GM10266 (cell line): ENCODE data around the gene GPBP1.

Experiments
- DNase-seq: peaks from one replicate; pipeline ENCODE4 v3.0.0; 2012; ENCODE audit errors: extremely low spot score
- TF ChIP-seq, protein P1 (sequence below): IDR thresholded peaks from 2 replicates; pipeline ENCODE4 v1.5.1; 2012; ENCODE audit warnings: mild to moderate bottlenecking, low read depth; ENCODE audit not compliant: control insufficient read depth, insufficient read depth; ENCODE audit errors: missing control alignments

GPBP1 gene

DNA sequence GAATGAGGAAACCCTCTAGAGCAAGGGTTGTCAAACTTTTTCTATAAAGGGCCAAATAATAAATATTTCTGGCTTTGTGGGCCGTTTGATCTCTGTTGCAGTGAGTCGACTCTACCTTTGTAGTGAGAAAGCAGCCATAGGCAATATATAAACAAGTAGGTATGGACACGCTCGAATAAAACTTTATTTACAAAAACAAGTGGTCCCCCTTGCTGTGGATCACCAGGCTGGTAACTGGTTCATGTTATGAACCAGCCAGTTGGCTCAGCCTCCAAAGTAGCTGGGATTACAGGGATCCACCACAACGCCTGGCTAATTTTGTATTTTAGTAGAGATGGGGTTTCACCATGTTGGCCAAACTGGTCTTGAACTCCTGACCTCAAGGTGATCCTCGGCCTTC lies 118.5 kb downstream of the GPBP1 start:
- TF ChIP-seq, protein P1, sequence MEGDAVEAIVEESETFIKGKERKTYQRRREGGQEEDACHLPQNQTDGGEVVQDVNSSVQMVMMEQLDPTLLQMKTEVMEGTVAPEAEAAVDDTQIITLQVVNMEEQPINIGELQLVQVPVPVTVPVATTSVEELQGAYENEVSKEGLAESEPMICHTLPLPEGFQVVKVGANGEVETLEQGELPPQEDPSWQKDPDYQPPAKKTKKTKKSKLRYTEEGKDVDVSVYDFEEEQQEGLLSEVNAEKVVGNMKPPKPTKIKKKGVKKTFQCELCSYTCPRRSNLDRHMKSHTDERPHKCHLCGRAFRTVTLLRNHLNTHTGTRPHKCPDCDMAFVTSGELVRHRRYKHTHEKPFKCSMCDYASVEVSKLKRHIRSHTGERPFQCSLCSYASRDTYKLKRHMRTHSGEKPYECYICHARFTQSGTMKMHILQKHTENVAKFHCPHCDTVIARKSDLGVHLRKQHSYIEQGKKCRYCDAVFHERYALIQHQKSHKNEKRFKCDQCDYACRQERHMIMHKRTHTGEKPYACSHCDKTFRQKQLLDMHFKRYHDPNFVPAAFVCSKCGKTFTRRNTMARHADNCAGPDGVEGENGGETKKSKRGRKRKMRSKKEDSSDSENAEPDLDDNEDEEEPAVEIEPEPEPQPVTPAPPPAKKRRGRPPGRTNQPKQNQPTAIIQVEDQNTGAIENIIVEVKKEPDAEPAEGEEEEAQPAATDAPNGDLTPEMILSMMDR = no peak
- DNase-seq = no peak

DNA sequence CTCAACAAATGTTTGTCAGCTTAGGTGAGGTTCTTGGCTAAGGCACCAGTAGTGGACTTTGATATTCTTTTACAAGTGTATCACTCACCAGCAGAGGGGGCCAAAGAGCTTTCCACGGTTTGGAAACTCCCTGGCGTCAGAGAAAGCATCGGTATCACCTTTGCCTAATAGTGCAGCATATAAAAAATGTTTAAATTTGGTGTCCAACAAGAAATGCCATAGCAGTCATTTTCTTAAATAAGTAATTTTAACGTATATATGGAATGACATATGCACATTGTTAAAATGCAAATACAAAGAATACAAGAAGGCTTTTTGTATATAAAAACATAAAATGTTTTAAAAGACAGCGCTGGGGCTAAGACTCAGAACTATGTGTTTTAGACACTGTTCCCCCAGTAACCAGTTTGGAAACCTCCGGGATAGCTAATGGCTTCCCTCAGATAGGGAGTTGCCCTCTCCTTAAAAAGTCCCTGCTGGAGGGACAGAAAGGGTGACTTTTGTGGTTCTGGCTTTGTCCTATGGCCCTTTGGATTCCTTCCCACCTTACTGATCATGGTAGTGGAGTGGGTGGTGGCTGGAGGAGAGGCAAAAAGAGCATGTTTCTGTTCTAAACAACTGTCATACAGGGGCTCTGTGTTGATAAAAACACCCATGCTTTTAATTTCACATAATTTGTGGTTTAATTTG lies 124.6 kb downstream of the GPBP1 start:
- peak; percentile 52 for DNase-seq
- TF ChIP-seq, protein P1 = peak; percentile 68

DNA sequence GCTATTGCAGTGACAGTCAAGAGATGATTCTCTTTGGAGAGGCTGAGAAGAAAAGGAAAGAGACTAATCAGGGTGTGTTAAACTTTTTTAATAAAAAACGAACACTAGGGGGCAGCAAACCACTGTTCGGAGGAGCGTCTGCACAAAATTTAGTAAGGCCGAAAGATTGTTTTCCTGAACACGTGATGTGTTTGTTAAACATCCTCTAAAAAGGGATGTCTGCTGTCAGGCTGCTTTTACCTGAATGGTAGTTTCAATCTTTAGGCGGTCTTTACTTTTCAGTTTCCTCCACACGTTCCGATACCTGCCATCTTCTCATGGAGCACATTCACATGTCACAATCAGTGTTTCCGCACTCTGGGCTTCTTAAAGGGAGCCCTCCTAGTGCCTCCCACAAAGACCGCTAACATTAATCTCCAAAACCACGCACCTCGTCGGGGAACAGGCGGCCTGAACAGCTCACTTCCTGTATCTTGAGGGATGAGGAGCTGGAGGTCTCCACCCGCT lies 125.2 kb downstream of the GPBP1 start:
- peak; percentile 28 for DNase-seq
- TF ChIP-seq, protein P1 = peak; percentile 40

DNA sequence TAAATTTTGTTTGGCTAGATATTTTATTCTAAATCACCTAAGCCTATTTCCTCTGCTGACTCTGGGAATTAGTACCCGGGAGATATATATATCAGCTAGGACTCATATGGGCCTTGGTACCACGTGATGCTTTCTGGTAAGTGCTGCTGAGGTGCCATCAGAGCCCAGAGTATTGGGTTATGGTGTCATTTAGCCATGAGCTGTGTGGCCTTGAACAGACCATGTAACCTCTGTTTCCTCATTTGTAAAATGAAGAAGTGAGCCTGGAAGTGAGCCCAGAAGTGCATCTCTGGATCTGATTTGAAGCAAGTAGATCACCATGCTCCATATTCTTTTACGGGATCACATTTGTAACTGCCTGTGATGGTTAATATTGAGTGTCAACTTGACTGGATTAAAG lies 126.1 kb downstream of the GPBP1 start:
- TF ChIP-seq, protein P1 = no peak
- no peak for DNase-seq

DNA sequence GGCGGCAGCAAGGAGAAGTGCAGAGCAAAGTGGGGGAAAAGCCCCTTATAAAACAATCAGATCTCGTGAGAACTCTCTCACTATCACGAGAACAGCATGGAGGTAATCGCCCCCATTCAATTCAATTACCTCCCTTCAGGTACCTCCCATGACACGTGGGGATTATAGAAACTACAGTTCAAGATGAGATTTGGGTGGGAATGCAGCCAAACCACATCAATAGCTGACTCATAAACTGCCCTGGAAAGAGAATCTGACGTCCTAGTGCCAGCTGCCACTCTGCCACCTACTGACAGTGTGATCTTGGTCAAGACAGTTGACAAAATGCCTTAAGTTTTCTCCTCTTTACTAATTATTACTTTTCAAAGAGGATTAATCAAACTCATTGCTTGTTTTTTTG lies 128.3 kb downstream of the GPBP1 start:
- TF ChIP-seq, protein P1 = peak; percentile 16
- no peak for DNase-seq

DNA sequence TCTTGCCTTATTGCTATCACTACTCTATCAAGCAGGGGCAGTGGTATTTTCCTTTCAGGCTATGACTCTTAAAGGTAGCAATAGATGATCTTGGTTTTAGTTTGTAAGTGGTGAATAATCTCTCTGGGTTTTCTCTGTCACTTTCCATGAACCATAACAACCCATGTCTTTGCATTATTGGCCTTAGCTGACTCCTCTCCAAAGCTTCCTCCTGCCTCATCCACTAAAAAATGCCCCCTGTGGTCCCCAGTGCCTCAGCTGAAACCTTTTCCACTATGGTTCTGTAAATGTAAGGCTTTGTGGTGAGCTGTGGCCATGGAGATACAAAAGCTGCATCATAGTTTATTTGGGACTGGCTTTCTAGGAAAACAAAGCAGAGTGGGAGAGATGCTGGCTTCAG lies 128.8 kb downstream of the GPBP1 start:
- DNase-seq = no peak
- TF ChIP-seq, protein P1 = no peak

DNA sequence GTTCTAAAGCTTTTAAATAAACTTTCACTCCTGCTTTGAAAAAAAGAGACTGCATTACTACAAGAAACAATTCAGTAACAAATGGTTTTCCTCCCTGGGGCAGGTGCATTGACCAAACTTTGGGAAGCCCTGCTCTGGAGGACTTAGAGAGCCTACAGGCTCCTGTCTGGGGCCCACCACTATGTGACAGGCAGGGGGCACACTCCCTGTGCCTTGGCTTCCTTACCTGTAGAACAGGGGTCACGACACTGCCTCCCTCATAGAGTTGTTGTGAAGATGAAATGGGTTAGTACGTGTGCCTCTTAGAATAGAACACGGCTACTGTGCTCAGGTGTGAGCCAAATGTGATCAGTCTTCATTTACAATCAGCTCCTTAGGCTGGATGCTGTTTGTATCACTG lies 130.1 kb downstream of the GPBP1 start:
- no peak for DNase-seq
- TF ChIP-seq, protein P1 = no peak
